ENCODE data around the gene SOX11. TPM values are rescaled to one million over a fixed set of nuclear protein-coding genes. Genes with fewer than 3 reads are reported as not detected.
"Not testable (repeated sequence)": the region's sequence is repeated elsewhere in the genome, so short reads cannot be mapped to it uniquely, and the experiment has no call there.

SOX11 gene
- total RNA-seq = not detected in 2 replicates

DNA sequence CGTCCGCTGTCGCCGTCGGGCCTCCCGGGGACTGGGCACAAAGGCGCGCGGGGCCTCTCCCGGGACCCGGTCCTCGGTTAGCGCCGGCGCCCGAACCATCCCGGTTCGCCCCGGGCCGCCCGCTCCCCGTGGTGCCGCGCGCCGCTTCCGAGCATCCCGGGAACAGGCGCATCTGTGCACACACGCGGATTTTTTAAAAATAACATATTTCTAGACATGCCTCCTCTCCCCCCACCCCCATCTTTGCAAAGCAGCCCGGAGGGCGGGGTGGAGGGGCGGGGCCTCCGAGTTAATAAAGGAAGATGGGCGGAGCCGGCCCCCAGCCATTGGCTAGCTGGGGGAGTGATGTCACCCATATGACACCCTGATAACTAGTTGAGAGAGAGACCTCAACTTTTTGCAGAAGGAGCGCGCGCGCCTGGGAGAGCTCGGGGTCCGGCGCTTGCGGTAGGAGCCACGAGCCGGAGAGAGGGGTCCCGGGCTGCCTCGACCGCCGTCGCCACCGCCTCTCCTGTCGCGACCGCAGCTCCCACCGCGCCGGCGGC is at the start of gene SOX11:
Gene SOX11 (plus strand): TSS at position 400 of the 545 bp plus-strand sequence. CDS start 338 bp downstream, outside the sequence.
- no peak for DNase-seq (ENCODE audit: low read depth, low spot score)

DNA sequence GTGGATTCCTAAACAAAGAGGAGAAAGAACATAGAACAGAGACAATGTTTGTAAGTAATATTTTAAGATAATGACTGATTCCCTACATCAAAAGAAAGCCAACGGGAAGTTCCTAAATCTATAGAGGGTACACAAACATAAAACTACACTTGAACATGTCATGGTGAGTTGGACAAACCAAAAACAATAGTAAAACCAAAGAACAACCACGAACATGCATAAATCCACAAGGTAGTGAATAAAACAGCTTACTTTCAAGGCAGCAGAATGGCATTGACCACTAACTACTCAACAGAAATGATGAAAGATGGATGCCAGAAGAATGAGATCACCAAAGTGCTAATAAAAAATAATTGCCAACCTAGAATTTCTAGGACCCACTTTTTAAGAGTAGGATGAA is 39.5 kb upstream of the SOX11 start:
- not testable (repeated sequence) for DNase-seq (ENCODE audit: low read depth, low spot score)

GRCh38 chr2:5653756-5654155 is 38.4 kb upstream of the SOX11 start:
- DNase-seq (ENCODE audit: low read depth, low spot score) = not testable (repeated sequence)

- DNase-seq (ENCODE audit: low read depth, low spot score) = no peak
Observed at GRCh38 chr2:5657231-5657630, 35.0 kb upstream of the SOX11 start.

DNA sequence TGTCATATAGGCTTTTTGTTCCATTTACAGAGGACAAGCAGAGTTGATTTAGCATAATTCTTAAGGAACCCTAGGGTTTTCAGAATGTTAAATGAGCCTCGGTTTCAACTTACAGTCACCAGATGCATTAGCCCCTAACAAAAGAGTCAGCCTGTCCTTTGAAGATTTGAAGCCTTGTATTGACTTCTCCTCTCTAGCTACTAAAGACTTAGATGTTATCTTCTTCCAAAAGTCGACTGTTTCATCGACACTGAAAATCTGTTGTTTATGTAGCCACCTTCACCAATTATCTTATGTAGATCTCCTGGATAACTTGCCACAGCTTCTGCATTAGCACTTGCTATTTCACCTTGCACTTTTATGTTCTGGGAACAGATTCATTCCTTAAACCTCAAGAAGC is 31.6 kb upstream of the SOX11 start:
- DNase-seq (ENCODE audit: low read depth, low spot score) = no peak

GRCh38 chr2:5661362-5661761 is 30.8 kb upstream of the SOX11 start:
- no peak for DNase-seq (ENCODE audit: low read depth, low spot score)

- no peak for DNase-seq (ENCODE audit: low read depth, low spot score)
Observed at GRCh38 chr2:5664278-5664681, 27.9 kb upstream of the SOX11 start.

GRCh38 chr2:5665066-5665465 is 27.1 kb upstream of the SOX11 start:
- no peak for DNase-seq (ENCODE audit: low read depth, low spot score)

- DNase-seq (ENCODE audit: low read depth, low spot score) = no peak
Observed at GRCh38 chr2:5666798-5667197, 25.4 kb upstream of the SOX11 start.

GRCh38 chr2:5667655-5668054 is 24.5 kb upstream of the SOX11 start:
- DNase-seq (ENCODE audit: low read depth, low spot score) = not testable (repeated sequence)

- no peak for DNase-seq (ENCODE audit: low read depth, low spot score)
Observed at GRCh38 chr2:5668682-5669250, 23.4 kb upstream of the SOX11 start.

GRCh38 chr2:5672749-5673144 is 19.4 kb upstream of the SOX11 start:
- no peak for DNase-seq (ENCODE audit: low read depth, low spot score)

GRCh38 chr2:5673145-5674025 is 18.8 kb upstream of the SOX11 start:
- no peak for DNase-seq (ENCODE audit: low read depth, low spot score)

- DNase-seq (ENCODE audit: low read depth, low spot score) = no peak
Observed at GRCh38 chr2:5674026-5674340, 18.2 kb upstream of the SOX11 start.

DNA sequence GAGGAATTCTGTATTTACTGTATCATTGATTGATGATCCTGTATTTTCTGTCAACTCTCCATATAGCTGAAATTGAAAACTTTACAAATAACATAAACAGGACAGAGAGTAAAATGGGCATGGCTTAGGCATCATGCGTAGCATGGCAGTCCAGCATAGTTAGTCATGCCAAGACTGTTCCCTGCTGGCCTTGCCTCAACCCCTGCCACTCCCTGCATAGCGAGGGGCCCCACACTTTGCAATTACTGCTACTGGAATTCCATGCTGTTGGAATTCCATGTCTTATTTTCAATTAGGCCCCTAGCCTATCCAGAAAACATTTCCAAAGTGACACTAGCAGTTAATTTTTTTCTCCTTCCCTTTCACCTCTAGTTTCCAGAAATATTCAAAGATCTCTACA is 15.1 kb upstream of the SOX11 start:
- DNase-seq (ENCODE audit: low read depth, low spot score) = no peak

DNA sequence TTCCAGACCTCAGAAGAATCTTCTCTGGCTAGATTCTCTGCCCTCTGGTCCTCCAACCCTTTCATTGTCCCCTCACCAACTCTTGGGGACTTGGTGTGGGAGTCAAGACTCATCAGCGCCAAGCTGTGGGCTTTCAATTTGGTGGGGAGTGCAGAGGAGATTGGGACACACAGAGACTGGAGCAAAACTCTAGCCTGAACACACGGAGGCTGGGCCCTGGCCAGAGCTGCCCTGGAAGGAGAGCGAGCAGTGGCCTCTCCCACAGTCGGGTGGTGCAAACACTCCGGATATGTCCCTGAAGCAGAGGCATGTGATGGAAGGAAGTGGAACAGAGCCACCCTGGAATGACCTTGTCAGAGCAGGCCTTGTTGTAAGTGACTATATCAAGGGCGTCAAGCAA is 8.7 kb upstream of the SOX11 start:
- DNase-seq (ENCODE audit: low read depth, low spot score) = no peak

- DNase-seq (ENCODE audit: low read depth, low spot score) = no peak
Observed at GRCh38 chr2:5685225-5685624, 7.0 kb upstream of the SOX11 start.

- no peak for DNase-seq (ENCODE audit: low read depth, low spot score)
Observed at GRCh38 chr2:5686068-5686467, 6.1 kb upstream of the SOX11 start.

DNA sequence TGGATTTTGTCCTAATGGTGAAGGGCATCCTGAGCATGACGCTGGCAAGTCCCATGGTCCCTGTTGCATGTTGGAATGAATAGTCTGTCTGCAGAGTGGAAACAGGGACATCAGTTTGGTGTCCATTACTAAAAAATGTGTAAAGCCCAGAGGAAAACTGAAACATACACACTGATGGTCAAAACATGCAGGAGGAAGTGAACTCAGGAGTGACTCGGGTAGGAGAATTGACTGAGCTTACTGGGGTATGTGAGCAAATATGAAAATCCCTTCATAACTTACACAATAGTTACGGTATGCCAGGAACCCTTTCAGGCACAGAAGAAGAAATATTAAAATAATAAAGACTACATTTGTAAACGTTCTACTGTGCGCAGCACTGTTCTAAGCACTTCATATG is 5.6 kb upstream of the SOX11 start:
- DNase-seq (ENCODE audit: low read depth, low spot score) = no peak

DNA sequence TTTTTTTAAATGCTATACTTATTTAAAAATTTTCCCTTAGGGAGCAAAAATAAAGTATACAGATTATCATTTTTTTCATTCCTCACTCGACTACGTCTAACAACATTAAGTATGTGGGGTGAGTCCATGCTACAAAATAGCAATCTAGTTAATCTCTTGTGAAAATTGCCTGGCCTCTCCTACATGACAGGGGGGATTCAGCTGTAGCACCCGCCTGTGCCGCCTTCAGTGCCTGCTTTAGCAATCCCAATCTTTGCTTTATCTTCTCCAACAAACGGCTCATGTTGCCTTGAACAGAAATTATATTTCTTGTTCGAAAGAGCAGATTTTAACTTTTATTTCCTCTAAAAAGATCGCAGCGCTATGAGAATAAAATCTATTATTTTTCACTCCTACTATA is 2.4 kb upstream of the SOX11 start:
- DNase-seq (ENCODE audit: low read depth, low spot score) = no peak

- no peak for DNase-seq (ENCODE audit: low read depth, low spot score)
Observed at GRCh38 chr2:5690286-5690685, 1.9 kb upstream of the SOX11 start.

- no peak for DNase-seq (ENCODE audit: low read depth, low spot score)
Observed at GRCh38 chr2:5690718-5691220, 1.4 kb upstream of the SOX11 start.

Measured in pulmonary artery endothelial cell (primary cell).